SK-N-SH (cell line): ENCODE results near the gene UBXN10. TPM values are rescaled to one million over a fixed set of nuclear protein-coding genes. Genes with fewer than 3 reads are reported as not detected.

Source experiments
- CTCF ChIA-PET: fragments of 300-600, 350-600 bp; formaldehyde crosslinking; extraction: SDS; loops from one replicate; lab custom pipeline; 2021; lab: Yijun Ruan, JAX
- POLR2A ChIA-PET: fragments of 350-600 bp; sonication (Branson Sonifier 250); formaldehyde crosslinking; extraction: SDS; loops from one replicate; lab custom pipeline; 2020; ENCODE audit warnings: antibody characterized with exemption, inconsistent platforms; lab: Yijun Ruan, JAX
- DNase-seq: peaks from one replicate; pipeline ENCODE4 v3.0.0; 2012
- H2AFZ ChIP-seq: fragments of 200-600 bp; sonication (generic); 2 replicates; pipeline ENCODE4 v1.8.1; 2016; ENCODE audit warnings: antibody characterized with exemption, mild to moderate bottlenecking, low read depth
- H3F3A ChIP-seq: fragments of 200-600 bp; sonication (generic); replicated peaks from 2 replicates; pipeline ENCODE3; 2016; ENCODE audit warnings: antibody characterized with exemption, mild to moderate bottlenecking; ENCODE audit not compliant: insufficient read depth
- H3K27ac ChIP-seq, 2 experiments: fragments of 200-500 bp in 1 of 2; fragments of 200-600 bp in 1 of 2; sonication (Bioruptor generic) in 1 of 2; sonication (generic), shearing (Covaris generic) in 1 of 2; 2 replicates each; pipeline versions ENCODE4 v1.5.1 to v1.6.1; 2014 to 2016; ENCODE audit warnings: low read depth in 2 of 2, inconsistent platforms in 1 of 2, low read length in 1 of 2, mild to moderate bottlenecking in 1 of 2, mixed read lengths in 1 of 2
- H3K27me3 ChIP-seq: fragments of 200-600 bp; sonication (generic), shearing (Covaris generic); 2 replicates; pipeline ENCODE4 v1.6.1; 2016; ENCODE audit warnings: mixed run types; ENCODE audit not compliant: insufficient read depth
- H3K36me3 ChIP-seq, 2 experiments: fragments of 200-500 bp in 1 of 2; fragments of 200-600 bp in 1 of 2; sonication (Bioruptor generic) in 1 of 2; sonication (generic) in 1 of 2; replicated peaks in 1 of 2; 2 replicates each; pipeline versions ENCODE3 to v1.5.1; 2014 to 2016; ENCODE audit warnings: low read length in 1 of 2, mild to moderate bottlenecking in 1 of 2; ENCODE audit not compliant: insufficient read depth in 2 of 2, control insufficient read depth in 1 of 2
- H3K4me1 ChIP-seq, 2 experiments: fragments of 200-500 bp in 1 of 2; fragments of 200-600 bp in 1 of 2; sonication (Bioruptor generic) in 1 of 2; sonication (generic), shearing (Covaris generic) in 1 of 2; 2 replicates each; pipeline versions ENCODE4 v1.5.1 to v1.6.1; 2014 to 2016; ENCODE audit warnings: low read depth in 1 of 2, low read length in 1 of 2, mixed run types in 1 of 2; ENCODE audit not compliant: insufficient read depth in 2 of 2, control insufficient read depth in 1 of 2
- H3K4me2 ChIP-seq: fragments of 200-600 bp; sonication (generic), shearing (Covaris generic); 2 replicates; pipeline ENCODE4 v1.6.1; 2017; ENCODE audit warnings: mixed run types
- H3K4me3 ChIP-seq, 2 experiments: fragments of 200-500 bp in 1 of 2; fragments of 200-600 bp in 1 of 2; sonication (Bioruptor generic) in 1 of 2; sonication (generic), shearing (Covaris generic) in 1 of 2; 2 replicates each; pipeline versions ENCODE4 v1.5.1 to v1.8.1; 2014 to 2016; ENCODE audit warnings: low read depth in 2 of 2, inconsistent platforms in 1 of 2, low read length in 1 of 2, mild to moderate bottlenecking in 1 of 2, mixed read lengths in 1 of 2, moderate library complexity in 1 of 2
- H3K79me2 ChIP-seq: fragments of 200-600 bp; sonication (generic); 2 replicates; pipeline ENCODE4 v1.8.1; 2017; ENCODE audit warnings: mild to moderate bottlenecking; ENCODE audit not compliant: insufficient read depth
- H3K9ac ChIP-seq: fragments of 200-600 bp; sonication (generic); 2 replicates; pipeline ENCODE4 v1.6.1; 2017; ENCODE audit warnings: mixed run types
- H3K9me2 ChIP-seq: fragments of 200-600 bp; sonication (generic); 2 replicates; pipeline ENCODE4 v1.6.1; 2017; ENCODE audit warnings: mixed run types
- H3K9me3 ChIP-seq: fragments of 200-600 bp; sonication (generic); 2 replicates; pipeline ENCODE4 v1.6.1; 2017; ENCODE audit warnings: mixed run types, mild to moderate bottlenecking, moderate library complexity
- H4K20me1 ChIP-seq: fragments of 200-600 bp; sonication (generic); 2 replicates; pipeline ENCODE4 v1.6.1; 2017; ENCODE audit warnings: mild to moderate bottlenecking, mixed run types; ENCODE audit not compliant: insufficient read depth
- ELF1 ChIP-seq: IDR thresholded peaks from 2 replicates; pipeline ENCODE4 v1.4.0; 2012
- EP300 ChIP-seq, 2 experiments: IDR thresholded peaks; 2 replicates each; pipeline versions ENCODE4 v1.4.0 to v1.6.1; 2012; ENCODE audit warnings: borderline replicate concordance in 1 of 2, low read depth in 1 of 2, low read length in 1 of 2
- FOSL2 ChIP-seq: IDR thresholded peaks from 2 replicates; pipeline ENCODE4 v1.4.0; 2012; ENCODE audit warnings: low read depth, mild to moderate bottlenecking, moderate library complexity, borderline replicate concordance
- GABPA ChIP-seq: IDR thresholded peaks from 2 replicates; pipeline ENCODE4 v1.4.0; 2012; ENCODE audit warnings: low read depth, mild to moderate bottlenecking
- GATA2 ChIP-seq: sonication (generic); formaldehyde crosslinking; IDR thresholded peaks from 2 replicates; pipeline ENCODE4 v1.5.0; 2020; ENCODE audit warnings: mild to moderate bottlenecking, missing genetic modification reagents
- JUND ChIP-seq: IDR thresholded peaks from 2 replicates; pipeline ENCODE4 v1.4.0; 2012
- NRF1 ChIP-seq: IDR thresholded peaks from 2 replicates; pipeline ENCODE4 v1.6.1; 2012; ENCODE audit warnings: low read depth, mild to moderate bottlenecking, low read length
- RCOR1 ChIP-seq: fragments of 150-350 bp; IDR thresholded peaks from 2 replicates; pipeline ENCODE4 v1.6.1; 2017; ENCODE audit warnings: antibody characterized with exemption, low read length
- RFX5 ChIP-seq: IDR thresholded peaks from 2 replicates; pipeline ENCODE4 v1.6.1; 2012; ENCODE audit warnings: mild to moderate bottlenecking, improper control_type of control experiment, low read length
- TEAD4 ChIP-seq: IDR thresholded peaks from 2 replicates; pipeline ENCODE4 v1.4.0; 2012; ENCODE audit warnings: mild to moderate bottlenecking, borderline replicate concordance; ENCODE audit not compliant: insufficient read depth
- WGBS: methylation state at CpG from one replicate; pipeline ENCODE4 v1.1.6; 2017; ENCODE audit warnings: low lambda C conversion rate; 5-methylcytosine and 5-hydroxymethylcytosine counted together
- polyA plus RNA-seq, 3 experiments: library from polyadenylated mRNA; depleted of rRNA; stranded (reverse); fragments of >200 nt; gene quantifications; 2 replicates each; pipeline ENCODE4 v1.2.3, GENCODE V29; 2012
- TF ChIP-seq, protein P1 (sequence below): IDR thresholded peaks from 2 replicates; pipeline ENCODE4 v1.6.1; 2012; ENCODE audit warnings: mild to moderate bottlenecking, low read depth, low read length, moderate library complexity
- TF ChIP-seq, protein P2 (sequence below): IDR thresholded peaks from 2 replicates; pipeline ENCODE4 v1.4.0; 2012; ENCODE audit warnings: low read depth, borderline replicate concordance
- TF ChIP-seq, protein P3 (sequence below): fragments of 200-600 bp; sonication (generic); IDR thresholded peaks from 2 replicates; pipeline ENCODE4 v1.6.1; 2017; ENCODE audit warnings: antibody characterized with exemption, mild to moderate bottlenecking, moderate library complexity
- TF ChIP-seq, protein P4 (sequence below): fragments of 150-350 bp; IDR thresholded peaks from 2 replicates; pipeline ENCODE4 v1.6.1; 2016; ENCODE audit warnings: mild to moderate bottlenecking, low read depth, low read length
- TF ChIP-seq, protein P5 (sequence below): IDR thresholded peaks from 2 replicates; pipeline ENCODE4 v1.4.0; 2012; ENCODE audit warnings: low read depth

The UBXN10 gene
- polyA plus RNA-seq, 1 of the 3 experiments (the other 2 are of a cell fraction): not detected

DNA sequence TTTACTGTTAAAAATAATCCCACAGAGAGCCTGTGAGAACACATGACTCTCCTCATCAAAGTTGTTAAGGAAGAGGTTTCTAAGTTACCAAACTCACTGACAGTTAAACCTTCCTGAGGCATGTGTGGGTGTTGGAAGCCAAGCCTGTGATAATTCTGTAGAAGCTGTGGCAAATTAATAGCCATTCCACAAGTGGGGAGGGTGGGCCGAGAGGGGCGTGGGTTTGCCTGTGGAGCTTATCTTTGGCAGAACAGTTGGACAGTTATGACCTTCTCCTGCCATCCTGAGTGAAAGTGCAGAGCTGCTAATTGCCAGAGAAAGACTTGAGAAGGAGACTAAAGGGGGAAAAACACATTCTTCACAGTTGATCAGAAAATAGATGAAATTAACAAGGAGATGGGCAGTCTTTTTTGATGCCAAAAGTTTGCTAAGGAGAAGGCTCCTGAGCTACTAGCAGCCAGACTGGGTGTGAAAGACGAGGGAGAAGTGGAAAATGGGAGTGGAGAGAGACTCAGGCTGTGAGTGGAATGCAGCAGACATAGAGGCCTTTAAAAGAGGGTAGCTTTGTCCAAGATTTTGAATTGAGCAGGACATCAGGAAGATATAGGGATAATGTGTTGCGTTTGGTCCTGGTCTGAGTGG, 2.0 kb downstream of the UBXN10 start:
- Histone ChIP-seq H3K79me2 (no peaks in the 10 kb centered on the region), H3K9me2 (no peaks in the 10 kb centered on the region), H3K9me3 (no peaks in the 10 kb centered on the region), H3K4me2 (no peak overlapping the region), H3K27ac (no peak overlapping the region), H3K4me3 (no peak overlapping the region), H3F3A (no peaks in the 10 kb centered on the region), H3K9ac (no peak overlapping the region), H4K20me1 (no peaks in the 10 kb centered on the region), H3K4me1 (peaks cover 0 to 3% of the 10 kb centered on the region in 2 experiments; a peak in 1 of 4 replicates), H3K27me3 (no peaks in the 10 kb centered on the region; the same call in 1 of the 2 replicates), H3K36me3 (no peaks in the 10 kb centered on the region), H2AFZ (no peak overlapping the region)
- POLR2A ChIA-PET: no interaction called here
- 35% methylated on average over 4 of the region's 4 CpGs for WGBS
- no peak for DNase-seq
- no peak for TF ChIP-seq FOSL2
- TF ChIP-seq, protein P1, sequence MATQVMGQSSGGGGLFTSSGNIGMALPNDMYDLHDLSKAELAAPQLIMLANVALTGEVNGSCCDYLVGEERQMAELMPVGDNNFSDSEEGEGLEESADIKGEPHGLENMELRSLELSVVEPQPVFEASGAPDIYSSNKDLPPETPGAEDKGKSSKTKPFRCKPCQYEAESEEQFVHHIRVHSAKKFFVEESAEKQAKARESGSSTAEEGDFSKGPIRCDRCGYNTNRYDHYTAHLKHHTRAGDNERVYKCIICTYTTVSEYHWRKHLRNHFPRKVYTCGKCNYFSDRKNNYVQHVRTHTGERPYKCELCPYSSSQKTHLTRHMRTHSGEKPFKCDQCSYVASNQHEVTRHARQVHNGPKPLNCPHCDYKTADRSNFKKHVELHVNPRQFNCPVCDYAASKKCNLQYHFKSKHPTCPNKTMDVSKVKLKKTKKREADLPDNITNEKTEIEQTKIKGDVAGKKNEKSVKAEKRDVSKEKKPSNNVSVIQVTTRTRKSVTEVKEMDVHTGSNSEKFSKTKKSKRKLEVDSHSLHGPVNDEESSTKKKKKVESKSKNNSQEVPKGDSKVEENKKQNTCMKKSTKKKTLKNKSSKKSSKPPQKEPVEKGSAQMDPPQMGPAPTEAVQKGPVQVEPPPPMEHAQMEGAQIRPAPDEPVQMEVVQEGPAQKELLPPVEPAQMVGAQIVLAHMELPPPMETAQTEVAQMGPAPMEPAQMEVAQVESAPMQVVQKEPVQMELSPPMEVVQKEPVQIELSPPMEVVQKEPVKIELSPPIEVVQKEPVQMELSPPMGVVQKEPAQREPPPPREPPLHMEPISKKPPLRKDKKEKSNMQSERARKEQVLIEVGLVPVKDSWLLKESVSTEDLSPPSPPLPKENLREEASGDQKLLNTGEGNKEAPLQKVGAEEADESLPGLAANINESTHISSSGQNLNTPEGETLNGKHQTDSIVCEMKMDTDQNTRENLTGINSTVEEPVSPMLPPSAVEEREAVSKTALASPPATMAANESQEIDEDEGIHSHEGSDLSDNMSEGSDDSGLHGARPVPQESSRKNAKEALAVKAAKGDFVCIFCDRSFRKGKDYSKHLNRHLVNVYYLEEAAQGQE: no peak
- no peak for TF ChIP-seq RFX5
- no peak for TF ChIP-seq GABPA
- no peak for TF ChIP-seq JUND
- no peak for TF ChIP-seq NRF1
- TF ChIP-seq GATA2 (CRISPR knock-in tag): no peak
- TF ChIP-seq, protein P2, sequence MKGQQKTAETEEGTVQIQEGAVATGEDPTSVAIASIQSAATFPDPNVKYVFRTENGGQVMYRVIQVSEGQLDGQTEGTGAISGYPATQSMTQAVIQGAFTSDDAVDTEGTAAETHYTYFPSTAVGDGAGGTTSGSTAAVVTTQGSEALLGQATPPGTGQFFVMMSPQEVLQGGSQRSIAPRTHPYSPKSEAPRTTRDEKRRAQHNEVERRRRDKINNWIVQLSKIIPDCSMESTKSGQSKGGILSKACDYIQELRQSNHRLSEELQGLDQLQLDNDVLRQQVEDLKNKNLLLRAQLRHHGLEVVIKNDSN: no peak
- TF ChIP-seq RCOR1: no peak
- no peak for TF ChIP-seq ELF1
- TF ChIP-seq EP300 (IDR thresholded peaks at IDR 0.05; ENCODE audit: borderline replicate concordance in 1 of 2, low read depth in 1 of 2, low read length in 1 of 2): no peak
- no peak for TF ChIP-seq TEAD4
- TF ChIP-seq, protein P3, sequence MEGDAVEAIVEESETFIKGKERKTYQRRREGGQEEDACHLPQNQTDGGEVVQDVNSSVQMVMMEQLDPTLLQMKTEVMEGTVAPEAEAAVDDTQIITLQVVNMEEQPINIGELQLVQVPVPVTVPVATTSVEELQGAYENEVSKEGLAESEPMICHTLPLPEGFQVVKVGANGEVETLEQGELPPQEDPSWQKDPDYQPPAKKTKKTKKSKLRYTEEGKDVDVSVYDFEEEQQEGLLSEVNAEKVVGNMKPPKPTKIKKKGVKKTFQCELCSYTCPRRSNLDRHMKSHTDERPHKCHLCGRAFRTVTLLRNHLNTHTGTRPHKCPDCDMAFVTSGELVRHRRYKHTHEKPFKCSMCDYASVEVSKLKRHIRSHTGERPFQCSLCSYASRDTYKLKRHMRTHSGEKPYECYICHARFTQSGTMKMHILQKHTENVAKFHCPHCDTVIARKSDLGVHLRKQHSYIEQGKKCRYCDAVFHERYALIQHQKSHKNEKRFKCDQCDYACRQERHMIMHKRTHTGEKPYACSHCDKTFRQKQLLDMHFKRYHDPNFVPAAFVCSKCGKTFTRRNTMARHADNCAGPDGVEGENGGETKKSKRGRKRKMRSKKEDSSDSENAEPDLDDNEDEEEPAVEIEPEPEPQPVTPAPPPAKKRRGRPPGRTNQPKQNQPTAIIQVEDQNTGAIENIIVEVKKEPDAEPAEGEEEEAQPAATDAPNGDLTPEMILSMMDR: no peak
- TF ChIP-seq, protein P4, sequence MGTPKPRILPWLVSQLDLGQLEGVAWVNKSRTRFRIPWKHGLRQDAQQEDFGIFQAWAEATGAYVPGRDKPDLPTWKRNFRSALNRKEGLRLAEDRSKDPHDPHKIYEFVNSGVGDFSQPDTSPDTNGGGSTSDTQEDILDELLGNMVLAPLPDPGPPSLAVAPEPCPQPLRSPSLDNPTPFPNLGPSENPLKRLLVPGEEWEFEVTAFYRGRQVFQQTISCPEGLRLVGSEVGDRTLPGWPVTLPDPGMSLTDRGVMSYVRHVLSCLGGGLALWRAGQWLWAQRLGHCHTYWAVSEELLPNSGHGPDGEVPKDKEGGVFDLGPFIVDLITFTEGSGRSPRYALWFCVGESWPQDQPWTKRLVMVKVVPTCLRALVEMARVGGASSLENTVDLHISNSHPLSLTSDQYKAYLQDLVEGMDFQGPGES: no peak
- TF ChIP-seq, protein P5, sequence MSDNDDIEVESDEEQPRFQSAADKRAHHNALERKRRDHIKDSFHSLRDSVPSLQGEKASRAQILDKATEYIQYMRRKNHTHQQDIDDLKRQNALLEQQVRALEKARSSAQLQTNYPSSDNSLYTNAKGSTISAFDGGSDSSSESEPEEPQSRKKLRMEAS: no peak
- CTCF ChIA-PET: interaction anchor here (0.9 to 1.2 kb wide), 3 partner anchors 25 to 174 kb away, joined by 3 to 5 read pairs (median 3); no protein-coding TSS in a partner anchor
